GM19452 (cell line): ENCODE results near the gene SPPL3.
"Not testable (repeated sequence)": the region's sequence is repeated elsewhere in the genome, so short reads cannot be mapped to it uniquely, and the experiment has no call there.

Experiments used
- ATAC-seq: cut with Tn5 transposase; IDR thresholded peaks from one replicate; pipeline ENCODE4 v1.9.1; 2021; ENCODE audit not compliant: unreplicated experiment

Gene SPPL3

DNA sequence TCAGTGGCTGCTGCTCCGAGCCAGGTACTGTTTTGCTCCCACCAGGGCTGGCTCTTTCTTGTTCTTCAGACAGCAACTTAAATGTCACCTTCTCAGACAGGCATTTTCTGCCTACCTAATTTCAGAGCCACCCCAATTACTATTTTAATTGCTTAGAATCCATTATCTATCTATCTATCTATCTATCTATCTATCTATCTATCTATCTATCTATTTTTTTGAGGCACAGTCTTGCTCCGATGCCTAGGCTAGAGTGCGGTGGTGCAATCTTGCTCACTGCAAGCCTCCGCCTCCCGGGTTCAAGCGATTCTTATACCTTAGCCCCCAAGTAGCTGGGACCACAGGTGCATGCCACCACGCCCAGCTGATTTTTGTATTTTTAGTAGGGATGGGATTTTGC, 58.5 kb downstream of the SPPL3 start:
- ATAC-seq = no peak

DNA sequence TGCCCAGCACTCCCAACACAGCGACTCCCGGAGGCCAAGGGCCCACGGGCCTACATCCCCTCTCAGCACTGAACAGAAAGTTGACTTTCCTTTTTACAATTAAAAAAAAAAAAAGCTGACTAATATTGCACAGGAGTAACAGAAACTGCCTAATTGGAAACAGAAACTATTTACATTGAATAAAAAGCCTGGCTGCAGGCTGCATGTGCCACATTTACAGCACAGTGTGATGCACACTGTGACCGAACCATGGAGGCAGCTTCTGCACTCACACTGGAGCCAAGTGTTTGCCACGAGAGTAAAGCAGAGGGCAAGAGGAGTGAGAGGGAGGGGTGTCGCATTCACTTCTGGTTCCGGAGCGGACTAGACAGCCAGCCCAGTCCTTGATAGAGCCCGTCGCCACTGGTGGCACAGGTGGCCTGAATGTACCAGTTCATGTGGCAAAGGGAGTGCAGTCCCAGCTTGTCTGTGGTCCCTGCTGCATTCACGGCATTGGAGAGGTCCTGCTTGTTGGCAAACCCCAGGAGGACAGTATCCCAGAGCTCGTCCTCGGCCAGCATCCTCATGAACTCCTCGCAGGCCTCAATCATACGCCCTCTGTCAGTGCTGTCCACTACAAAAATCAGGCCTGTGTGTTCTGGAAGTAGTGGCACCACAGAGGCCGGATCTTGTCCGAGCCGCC, 59.2 kb downstream of the SPPL3 start:
- no peak for ATAC-seq

DNA sequence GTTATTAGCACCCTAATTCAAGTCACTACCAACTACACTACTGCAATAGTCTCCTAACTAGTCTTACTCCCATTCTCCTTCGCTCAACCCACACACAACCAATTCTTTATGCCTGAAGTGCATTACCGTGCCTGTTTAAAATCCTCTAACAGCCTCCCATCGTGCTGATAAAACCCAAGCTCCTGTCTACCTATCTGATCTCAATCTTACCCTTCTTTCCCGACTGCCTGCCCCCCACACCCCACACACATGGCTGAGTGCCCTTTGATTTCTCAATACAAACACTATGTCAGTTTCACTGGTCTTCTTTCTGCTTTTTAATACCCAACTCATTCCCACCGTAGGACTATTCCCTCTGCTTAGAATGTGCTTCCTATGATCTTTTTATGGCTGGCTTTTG, 59.9 kb downstream of the SPPL3 start:
- no peak for ATAC-seq

DNA sequence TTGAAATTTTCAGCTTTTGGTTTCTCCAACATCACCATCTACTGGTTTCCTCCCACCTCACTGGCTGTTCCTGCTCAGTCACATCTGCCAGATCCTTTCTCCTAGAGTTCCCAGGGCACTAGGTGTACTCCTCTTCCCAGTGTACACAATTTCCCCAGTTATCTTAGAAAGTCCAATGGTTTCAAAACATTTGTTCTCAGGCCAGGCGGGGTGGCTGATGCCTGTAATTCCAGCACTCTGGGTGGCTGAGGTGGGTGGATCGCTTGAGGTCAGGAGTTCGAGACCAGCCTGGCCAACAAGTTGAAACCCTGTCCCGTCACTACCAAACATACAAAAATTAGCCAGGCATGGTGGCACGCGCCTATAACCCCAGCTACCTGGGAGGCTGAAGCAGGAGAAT, 60.7 kb downstream of the SPPL3 start:
- no peak for ATAC-seq

DNA sequence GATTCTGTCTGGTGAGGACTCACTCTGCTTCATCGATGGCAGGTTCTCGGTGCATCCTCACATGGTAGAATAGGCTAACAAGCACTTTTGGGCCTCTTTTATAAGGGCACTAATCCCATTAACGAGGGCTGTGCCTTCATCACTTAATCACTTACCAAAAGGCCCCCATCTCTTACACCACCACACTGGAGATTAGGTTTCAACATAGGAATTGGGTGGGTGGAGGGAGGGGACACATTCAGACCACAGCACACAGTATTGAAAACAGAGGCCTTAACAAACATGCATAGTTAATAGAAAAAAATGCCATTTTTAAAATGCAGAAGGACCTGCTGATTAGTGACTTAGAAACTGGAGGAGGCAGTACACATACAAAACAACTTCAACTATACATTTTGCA, 61.6 kb downstream of the SPPL3 start:
- ATAC-seq = no peak

DNA sequence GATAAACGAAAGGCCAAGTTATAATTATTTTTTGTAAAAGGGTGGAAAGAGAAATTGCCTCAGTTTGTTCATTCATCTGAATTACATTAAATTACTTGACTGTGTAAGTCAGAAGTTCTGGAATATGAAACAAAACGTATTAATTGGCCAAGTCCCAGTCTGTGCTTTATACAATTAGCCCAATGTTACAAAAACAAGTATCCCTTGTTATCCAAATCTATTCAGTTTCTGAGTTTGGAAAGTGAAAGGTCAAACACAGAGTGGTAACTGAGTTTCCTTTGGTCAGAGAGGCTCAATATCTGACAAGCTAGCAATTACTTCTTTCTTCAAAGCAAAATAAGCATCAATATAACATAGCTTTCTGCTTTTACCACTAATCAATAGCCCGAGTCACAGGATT, 62.6 kb downstream of the SPPL3 start:
- ATAC-seq = no peak

DNA sequence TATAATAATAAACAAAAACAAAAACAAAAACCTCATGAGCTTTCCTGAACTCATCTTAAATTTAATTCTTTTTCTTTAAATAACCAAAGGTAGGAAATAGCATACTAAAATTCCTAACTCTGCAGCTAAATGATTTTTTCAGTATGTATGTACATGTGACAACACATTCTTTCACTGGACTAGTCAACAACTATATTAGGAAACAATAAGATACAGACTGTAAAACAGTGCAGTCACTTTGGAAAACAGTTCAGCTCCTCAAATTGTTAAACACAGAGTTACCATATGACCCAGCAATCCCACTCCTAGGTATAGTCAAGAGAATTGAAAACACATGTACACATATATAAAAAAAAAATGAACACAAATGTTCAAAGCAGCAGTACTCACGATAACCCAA, 64.7 kb downstream of the SPPL3 start:
- ATAC-seq = no peak

DNA sequence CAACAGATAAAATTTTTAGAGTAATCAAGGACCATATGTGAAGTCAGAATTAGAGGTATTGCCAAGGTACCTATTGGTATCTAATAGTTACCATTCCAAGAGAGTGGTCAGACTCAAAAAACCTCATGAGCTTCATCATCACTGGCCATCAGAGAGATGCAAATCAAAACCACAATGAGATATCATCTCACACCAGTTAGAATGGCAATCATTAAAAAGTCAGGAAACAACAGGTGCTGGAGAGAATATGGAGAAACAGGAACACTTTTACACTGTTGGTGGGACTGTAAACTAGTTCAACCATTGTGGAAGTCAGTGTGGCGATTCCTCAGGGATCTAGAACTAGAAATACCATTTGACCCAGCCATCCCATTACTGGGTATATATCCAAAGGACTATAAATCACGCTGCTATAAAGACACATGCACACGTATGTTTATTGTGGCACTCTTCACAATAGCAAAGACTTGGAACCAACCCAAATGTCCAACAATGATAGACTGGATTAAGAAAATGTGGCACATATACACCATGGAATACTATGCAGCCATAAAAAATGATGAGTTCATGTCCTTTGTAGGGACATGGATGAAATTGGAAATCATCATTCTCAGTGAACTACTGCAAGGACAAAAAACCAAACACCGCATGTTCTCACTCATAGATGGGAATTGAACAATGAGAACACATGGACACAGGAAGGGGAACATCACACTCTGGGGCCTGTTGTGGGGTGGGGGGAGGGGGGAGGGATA, 65.4 kb downstream of the SPPL3 start:
- not testable (repeated sequence) for ATAC-seq

DNA sequence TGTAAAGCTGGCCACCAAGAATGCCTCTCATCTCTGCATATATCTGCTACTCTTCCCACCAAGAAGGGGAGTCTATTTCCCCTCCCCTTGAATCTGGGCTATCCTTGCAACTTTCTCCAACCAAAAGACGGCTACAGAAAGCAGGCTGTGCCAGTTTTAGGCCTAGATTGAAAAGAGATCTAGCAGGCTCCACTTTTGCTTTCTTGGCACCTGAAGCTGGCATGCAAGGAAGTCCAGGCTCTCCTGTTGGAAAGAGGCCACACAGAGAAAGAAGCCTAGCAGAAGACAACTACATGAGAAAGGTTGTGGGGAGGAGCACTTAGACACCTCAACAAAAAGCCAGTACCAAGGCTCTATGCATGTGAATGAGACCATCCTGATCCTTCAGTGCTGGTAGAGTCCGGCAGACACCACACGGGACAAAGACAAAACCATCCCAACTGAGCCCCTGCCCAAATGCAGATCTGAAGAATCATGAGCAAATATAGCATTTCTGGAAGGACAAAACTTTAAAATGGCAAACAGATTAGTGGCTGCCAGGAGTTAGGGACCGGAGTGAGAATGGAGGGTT, 68.0 kb downstream of the SPPL3 start:
- no peak for ATAC-seq

DNA sequence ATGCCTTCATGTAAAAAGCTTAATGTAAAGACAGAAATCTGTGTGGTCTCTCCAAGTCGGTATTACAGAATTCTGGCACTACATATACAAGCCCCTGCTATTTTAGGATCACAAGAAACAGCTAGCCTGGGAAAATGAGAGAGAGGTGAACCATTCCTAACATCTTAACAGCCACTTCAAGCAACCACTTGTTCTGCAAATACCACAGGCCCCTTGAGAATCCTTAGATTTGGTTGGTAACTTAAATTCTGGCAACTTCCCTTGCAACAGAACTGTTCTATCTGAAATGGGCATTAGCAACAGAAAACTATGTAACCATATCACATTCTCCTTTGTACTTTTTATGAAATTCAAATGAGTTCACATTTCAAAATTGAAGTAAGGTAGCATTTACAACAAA, 68.5 kb downstream of the SPPL3 start:
- no peak for ATAC-seq

DNA sequence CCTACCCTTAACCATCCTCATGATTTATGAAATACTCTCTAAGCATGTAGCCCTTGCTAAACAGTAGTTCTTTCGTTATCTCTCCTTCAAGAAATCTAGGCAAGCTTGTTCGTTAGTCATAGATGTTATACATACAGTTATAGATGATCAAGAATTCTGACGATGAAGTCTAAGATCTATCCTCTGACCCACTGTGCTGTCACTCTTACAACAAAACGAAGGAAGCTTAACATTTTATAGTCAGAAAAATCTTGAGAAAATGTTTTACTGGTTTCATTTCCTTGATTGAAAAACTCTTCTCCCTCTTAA, 68.9 kb downstream of the SPPL3 start:
- no peak for ATAC-seq

DNA sequence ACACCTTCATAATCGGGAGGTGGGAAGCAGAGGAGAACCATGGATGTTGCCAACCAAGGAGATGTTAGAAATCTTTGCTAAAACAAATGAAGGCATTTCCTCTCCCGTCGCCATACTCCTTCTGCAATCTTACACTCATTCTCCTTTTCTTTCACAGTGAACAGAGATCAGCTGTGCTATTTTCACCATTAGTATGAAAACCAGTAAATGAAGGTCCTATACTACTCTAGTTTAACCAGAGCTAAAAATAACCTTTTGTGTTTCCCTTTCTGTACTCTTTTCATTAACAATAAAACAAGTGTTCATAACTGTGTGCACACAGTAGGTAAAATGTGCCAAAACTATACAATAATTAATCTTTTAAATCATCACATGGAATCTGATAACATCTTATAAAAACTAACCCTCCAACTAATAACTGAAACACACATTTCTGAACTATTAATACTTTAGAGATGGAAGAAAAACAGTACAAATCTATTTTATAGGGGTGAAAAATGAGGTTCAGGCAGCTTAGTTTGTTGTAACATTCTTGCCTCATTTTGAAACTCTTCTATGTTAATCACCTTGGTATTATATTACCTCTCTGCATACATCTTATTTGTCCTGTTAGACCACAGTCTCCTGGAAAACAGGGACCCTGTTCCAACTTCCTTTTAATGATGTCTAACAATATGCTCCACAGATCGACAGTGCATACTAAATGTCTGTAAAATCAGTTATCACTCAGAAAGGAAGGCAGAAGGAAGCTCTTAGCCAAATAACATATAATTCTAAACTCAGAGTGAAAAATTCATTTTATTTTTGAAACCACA, 69.5 kb downstream of the SPPL3 start:
- no peak for ATAC-seq

DNA sequence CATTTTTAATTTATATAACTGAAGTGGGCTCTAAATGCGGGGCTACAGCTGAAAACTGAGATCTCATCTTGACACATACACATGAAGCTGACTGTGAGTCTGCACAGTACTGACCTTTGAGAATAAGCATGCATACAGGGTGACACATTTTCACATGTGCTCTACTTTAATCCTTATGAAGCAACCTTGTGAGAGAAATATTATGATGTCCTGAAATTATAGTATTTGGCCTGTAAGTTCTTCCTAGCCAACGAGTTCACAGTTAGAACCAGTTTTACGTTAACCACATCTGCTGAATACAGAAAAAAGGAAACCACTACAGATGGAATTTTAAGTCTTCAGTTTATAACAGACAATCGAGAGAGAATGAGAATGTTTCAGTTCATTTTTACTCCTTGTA, 70.3 kb downstream of the SPPL3 start:
- ATAC-seq = no peak

DNA sequence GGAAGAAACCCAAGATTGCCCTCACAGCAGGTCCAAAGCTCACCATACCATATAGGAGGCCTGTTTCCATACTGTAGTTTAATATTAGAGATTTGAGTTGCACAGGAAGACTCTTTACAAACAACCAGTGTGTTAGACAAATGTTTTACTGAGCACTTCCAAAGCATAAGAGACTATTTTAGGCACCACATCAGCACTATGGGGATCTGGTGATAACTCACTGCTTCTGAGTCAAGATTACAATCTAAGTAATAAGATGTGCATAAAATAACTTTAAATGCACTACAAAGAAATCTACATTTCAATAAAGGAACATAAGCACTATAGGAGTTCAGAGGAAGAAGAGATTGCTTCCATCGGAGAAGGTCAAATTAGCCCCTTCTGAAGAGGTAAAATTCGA, 71.4 kb downstream of the SPPL3 start:
- ATAC-seq = no peak

DNA sequence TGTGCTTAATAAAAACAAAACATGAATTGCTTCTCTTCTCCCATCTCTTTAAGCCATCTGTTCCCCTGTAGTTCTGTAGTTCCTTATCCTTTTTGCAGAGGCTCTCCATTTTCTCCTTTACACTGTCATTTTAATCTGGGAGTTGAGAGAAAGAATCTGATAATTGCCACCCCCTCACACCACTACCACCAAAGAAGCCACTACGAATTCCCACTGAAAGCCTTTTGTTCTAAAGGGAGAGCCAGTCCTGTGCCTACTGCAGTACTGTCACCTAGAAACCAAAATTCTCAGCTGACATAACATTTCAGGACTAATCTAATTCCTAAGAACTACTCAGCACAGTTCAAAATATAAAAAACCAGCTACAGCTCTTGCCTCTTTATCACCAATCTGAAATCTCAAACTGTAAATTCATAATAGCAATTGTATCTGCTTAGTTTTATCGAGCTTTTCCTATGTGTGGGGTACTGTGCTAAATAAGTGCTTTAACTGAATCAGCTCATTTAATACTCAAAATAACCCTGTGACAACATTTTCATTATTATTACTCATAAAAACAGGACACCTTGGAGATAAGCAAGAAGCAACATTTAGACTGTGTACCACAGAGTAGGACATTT, 72.4 kb downstream of the SPPL3 start:
- ATAC-seq = no peak

DNA sequence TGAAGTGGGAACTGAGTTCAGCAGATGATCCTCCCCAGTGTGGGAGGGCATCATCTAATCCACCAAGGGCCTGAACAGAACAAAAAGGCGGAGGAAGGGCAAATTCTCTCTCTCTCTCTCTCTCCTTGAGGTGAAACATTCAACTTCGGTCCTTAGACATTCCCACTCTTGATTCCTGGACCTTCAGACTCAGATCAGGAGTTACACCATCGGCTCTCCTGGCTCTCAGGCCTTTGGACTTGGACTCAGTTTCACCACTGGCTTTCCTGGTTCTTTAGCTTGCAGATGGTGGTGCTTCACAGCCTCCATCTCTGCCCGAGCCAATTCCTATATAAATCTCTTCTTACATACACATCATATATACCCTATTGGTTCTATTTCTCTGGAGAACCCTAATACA, 73.2 kb downstream of the SPPL3 start:
- no peak for ATAC-seq

DNA sequence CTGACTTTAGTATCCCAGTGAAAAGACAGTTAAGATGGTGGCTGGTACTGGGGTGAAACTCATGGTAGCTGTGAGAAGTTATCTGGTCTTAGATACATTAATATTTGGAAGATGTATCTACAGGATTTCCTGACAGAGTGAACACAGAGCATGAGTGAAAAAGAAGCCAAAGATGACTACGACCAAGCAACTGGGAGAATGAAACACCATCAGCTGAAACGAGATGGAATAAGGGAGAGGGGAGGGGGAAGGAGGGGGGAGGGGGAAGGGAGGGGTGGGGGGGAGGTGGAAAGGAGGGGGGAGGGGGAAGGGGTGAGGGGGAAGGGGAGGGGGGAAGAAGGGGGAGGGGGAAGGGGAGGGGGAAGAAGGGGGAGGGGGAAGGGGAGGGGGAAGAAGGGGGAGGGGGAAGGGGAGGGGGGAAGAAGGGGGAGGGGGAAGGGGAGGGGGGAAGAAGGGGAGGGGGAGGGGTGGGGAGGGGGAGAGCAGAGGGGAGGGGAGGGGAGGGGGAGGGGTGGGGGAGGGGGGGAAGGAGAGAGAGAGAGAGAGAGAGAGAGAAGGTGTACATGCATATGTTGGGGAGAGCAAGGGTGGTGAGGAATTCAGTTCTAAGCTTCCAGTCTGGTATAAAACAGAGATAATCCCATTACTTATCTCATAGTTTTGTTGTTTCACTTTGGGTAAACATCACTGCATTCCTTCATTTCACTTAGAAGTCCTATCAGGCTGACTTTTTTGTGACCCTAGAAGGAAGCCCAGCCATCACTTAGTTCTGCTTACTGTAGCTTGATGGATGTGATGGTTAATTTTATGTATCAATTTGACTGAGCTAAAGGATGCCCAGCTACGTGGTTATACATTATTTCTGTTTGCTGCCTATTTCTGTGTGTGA, 73.9 kb downstream of the SPPL3 start:
- ATAC-seq = no peak

DNA sequence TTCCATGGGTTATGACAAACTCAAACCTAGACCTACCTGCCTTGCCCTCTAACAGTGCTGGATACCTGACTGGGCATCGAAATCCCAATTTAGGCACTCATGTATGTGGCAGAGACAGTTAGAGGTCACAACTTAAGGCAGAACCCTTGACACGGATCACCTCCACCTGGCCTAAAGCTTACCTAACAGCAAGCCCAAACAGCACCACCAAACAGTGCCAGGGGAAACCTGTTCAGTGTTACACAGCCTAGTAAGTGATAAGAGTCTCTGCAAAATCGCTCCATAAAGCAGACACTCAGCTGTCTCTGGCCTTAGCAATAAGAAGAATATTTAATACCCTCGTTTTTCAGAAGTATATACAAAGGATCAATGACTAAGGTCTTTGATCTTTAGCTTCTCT, 77.8 kb downstream of the SPPL3 start:
- no peak for ATAC-seq

DNA sequence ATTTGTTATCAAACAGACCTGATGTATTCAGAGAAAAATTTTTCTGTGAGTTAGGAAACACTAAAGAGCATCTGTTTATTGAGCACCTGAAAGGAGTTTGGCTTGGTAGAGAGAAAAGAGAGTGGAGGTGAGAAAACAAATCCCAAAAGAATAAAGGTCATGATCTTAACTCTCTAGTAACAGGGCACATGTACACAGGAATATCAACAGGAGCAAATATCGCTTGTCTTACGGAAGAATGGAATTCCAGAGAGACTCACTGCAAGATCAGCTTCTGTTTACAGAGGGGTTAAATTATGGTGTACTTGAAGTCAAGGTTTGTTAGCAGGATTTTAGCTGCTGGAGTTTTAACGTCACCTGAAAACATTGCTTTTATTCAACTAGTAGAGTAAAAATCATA, 78.8 kb downstream of the SPPL3 start:
- ATAC-seq = no peak

DNA sequence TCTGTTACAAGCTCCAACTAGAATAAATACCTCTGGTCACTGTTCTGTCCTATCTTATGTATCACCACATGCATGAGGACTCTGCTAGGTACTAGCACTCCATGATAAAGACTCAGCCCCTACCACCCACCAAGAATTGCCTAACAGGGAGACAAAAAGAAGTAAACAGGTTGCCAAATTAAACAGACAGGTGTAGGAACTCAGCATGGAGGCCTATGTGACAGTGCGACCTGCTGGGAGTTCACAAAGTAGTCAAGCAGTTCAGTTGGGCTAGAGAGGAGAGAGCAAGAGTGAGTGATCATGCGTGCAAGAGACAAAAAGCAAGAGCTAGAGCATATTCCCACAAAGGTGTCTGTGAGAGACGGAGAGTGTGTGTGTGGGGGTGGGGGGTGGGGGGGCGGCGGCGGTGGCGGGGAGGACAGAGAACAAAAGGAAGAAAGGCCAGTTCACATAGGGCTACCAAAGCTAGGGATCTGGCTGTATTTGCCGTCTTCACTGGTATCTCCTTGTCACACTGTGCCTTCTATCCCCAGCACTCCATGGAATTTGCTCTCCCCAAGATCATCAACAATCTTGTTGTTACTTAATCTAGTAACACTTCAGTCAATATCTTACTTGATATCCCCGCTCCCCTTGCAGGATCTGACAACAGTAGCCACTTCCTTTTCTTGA, 81.2 kb downstream of the SPPL3 start:
- ATAC-seq = no peak
